Breast epithelium (tissue), 3 donors: ENCODE results near the gene CTSC.

Experiments
- CTCF ChIP-seq, 3 donors: fragments of 450-650 bp; IDR thresholded peaks; one replicate each; pipeline ENCODE4 v1.5.1; 2016 to 2017; ENCODE audit warnings: antibody characterized with exemption in 3 of 3, mild to moderate bottlenecking in 3 of 3, moderate library complexity in 3 of 3
- POLR2AphosphoS5 ChIP-seq, 3 donors: sonication (generic); formaldehyde crosslinking; IDR thresholded peaks; one replicate each; pipeline ENCODE4 v1.6.1; 2017; ENCODE audit warnings: antibody characterized with exemption in 3 of 3

GRCh38 chr11:88320149-88320559, 17.4 kb downstream of the CTSC start:
- TF ChIP-seq CTCF (IDR thresholded peaks at IDR 0.05) = no peak
- TF ChIP-seq POLR2AphosphoS5 (IDR thresholded peaks at IDR 0.05) = no peak
